ENCODE data around the gene HSPA12B. TPM values are rescaled to one million over a fixed set of nuclear protein-coding genes. Genes with fewer than 3 reads are reported as not detected.
A peak's percentile ranks its signal among the peaks of the same experiment; 100 is the strongest.

Gene HSPA12B
- total RNA-seq, 4 donors from 2014 or later, result 0.75 to 4.1 (median 2.7) TPM

DNA sequence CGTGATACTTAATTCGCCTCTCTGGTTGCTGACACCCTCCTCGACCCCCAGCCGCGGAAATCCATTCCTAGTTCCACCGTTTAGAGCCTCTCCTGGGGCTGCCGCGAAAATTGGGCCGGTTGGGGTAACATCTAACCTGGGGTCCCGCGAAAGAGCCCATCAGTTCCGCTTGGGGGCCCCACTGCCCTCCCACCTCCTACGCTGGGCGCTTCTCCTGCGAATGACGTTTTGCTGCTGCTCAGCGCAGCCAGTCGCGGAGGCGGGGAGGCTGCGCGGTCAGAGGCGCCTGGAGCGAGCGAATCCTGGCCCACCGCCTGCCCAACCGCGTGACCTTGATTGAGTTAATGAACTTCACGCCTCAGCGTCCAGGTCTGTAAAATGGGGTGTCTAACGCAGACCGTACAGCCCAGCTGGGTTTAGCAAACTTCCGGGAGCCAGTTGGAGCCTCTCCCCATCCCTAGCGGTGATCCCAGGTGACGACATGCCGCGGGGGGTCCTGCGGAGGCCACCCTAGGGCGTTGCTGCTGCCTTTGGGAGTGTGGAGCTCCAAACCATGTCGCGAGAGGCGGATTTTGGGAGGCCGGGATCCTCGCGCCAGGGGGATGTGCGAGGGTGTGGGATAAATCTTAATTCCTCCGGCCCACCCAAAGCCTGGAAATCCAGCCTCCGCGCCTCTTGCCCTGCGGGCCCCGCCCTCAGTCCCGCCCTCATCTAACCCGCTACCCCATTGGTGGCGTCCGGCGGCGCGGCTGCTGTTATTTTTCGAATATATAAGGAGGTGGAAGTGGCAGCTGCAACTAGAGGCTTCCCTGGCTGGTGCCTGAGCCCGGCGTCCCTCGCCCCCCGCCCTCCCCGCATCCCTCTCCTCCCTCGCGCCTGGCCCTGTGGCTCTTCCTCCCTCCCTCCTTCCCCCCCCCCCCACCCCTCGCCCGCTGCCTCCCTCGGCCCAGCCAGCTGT is 63.3 kb downstream of the HSPA12B start, which contains the start of gene CDC25B:
Gene CDC25B, plus strand, starts transcription at position 800 of the 958 bp plus-strand sequence. CDS start 222 bp downstream, outside the sequence.
- 1% methylated on average over 52 of the region's 69 CpGs; no CpG with 5 or more reads in 1 of the 2 donors for WGBS, 2 donors (ENCODE audit: low coverage in 1 of 2)
- H3K27me3 ChIP-seq, result no peaks in the 10 kb centered on the region
- peak; percentile 65 to 71 (median 67) for TF ChIP-seq POLR2AphosphoS5 (IDR thresholded peaks at IDR 0.05)
- TF ChIP-seq EP300 (IDR thresholded peaks at IDR 0.05; ENCODE audit: low read depth), result no peak
- TF ChIP-seq, protein P1, sequence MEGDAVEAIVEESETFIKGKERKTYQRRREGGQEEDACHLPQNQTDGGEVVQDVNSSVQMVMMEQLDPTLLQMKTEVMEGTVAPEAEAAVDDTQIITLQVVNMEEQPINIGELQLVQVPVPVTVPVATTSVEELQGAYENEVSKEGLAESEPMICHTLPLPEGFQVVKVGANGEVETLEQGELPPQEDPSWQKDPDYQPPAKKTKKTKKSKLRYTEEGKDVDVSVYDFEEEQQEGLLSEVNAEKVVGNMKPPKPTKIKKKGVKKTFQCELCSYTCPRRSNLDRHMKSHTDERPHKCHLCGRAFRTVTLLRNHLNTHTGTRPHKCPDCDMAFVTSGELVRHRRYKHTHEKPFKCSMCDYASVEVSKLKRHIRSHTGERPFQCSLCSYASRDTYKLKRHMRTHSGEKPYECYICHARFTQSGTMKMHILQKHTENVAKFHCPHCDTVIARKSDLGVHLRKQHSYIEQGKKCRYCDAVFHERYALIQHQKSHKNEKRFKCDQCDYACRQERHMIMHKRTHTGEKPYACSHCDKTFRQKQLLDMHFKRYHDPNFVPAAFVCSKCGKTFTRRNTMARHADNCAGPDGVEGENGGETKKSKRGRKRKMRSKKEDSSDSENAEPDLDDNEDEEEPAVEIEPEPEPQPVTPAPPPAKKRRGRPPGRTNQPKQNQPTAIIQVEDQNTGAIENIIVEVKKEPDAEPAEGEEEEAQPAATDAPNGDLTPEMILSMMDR (IDR thresholded peaks at IDR 0.05), result peak; percentile 49 to 95 (median 58)
- TF ChIP-seq POLR2A (IDR thresholded peaks at IDR 0.05), result peak; percentile 45
- peak within 1 kb of the TSS; percentile 89 to 97 (median 94) for H3K27ac ChIP-seq
- intact Hi-C loops (cut with DNase I; ENCODE audit: low total_unique reads) (no loop called here), in situ Hi-C loops (cut with MboI; ENCODE audit: low pct_ligation_motif_present in 1 of 4, low pct_unique_long_range_greater_than_20kb in 1 of 4, low sequenced_read_pairs in 3 of 4) (no loop called here)
- DNase-seq, result peak; percentile 96
- no peaks in the 10 kb centered on the region for H3K9me3 ChIP-seq
- H3K36me3 ChIP-seq, result no peaks in the 10 kb centered on the region
- peaks cover 18 to 46% (median 40%) of the 10 kb centered on the region in 4 donors for H3K4me1 ChIP-seq
- peak within 1 kb of the TSS; percentile 43 to 60 (median 54) for H3K4me3 ChIP-seq

GRCh38 chr20:3796477-3797225 is 64.2 kb downstream of the HSPA12B start:
- no peaks in the 10 kb centered on the region for H3K9me3 ChIP-seq
- in situ Hi-C loops (cut with MboI; ENCODE audit: low pct_ligation_motif_present in 1 of 4, low pct_unique_long_range_greater_than_20kb in 1 of 4, low sequenced_read_pairs in 3 of 4), result no loop called here
- peak overlapping the region; percentile 89 to 97 (median 94) for H3K27ac ChIP-seq
- 14 to 60% methylated on average over 4 to 23 of the region's 33 CpGs for WGBS, 2 donors (ENCODE audit: low coverage in 1 of 2)
- no peaks in the 10 kb centered on the region for H3K27me3 ChIP-seq
- H3K4me3 ChIP-seq, result peak overlapping the region; percentile 43 to 60 (median 54)
- H3K36me3 ChIP-seq, result no peaks in the 10 kb centered on the region
- intact Hi-C loops (cut with DNase I; ENCODE audit: low total_unique reads), result no loop called here
- no peak for DNase-seq
- H3K4me1 ChIP-seq, result peaks cover 18 to 46% (median 40%) of the 10 kb centered on the region in 4 donors
- TF ChIP-seq POLR2A (IDR thresholded peaks at IDR 0.05) (no peak), EP300 (IDR thresholded peaks at IDR 0.05; ENCODE audit: low read depth) (no peak)
- TF ChIP-seq, protein P1 (IDR thresholded peaks at IDR 0.05), result no peak

DNA sequence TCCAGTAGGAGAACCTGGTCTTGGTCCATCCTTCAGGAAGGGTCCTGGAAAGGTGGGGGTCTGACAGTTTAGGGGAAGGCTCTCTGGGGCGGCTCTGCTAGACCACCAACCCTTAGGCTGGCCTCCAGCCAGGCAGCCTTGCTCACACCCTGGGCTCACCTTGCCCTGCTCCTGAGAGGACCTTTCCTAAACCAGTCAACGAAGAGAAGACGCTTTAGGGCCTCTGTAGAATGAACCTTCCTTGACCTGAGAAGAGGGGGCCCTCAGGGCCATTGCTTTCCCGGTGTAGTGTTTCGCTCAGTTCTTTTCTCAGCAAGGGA is 64.7 kb downstream of the HSPA12B start:
- in situ Hi-C loops (cut with MboI; ENCODE audit: low pct_ligation_motif_present in 1 of 4, low pct_unique_long_range_greater_than_20kb in 1 of 4, low sequenced_read_pairs in 3 of 4), result no loop called here
- TF ChIP-seq POLR2AphosphoS5 (IDR thresholded peaks at IDR 0.05) (no peak), EP300 (IDR thresholded peaks at IDR 0.05; ENCODE audit: low read depth) (no peak), POLR2A (IDR thresholded peaks at IDR 0.05) (no peak)
- TF ChIP-seq, protein P1 (IDR thresholded peaks at IDR 0.05), result no peak
- Histone ChIP-seq H3K9me3 (no peaks in the 10 kb centered on the region), H3K36me3 (peaks cover 0 to 4% (median 0%) of the 10 kb centered on the region in 4 donors), H3K27me3 (no peaks in the 10 kb centered on the region), H3K4me3 (peak overlapping the region in 3 of 4 donors; percentile 43 to 56 (median 52)), H3K27ac (peak overlapping the region; percentile 89 to 97 (median 94)), H3K4me1 (peaks cover 18 to 46% (median 40%) of the 10 kb centered on the region in 4 donors)
- intact Hi-C loops (cut with DNase I; ENCODE audit: low total_unique reads), result no loop called here
- 70% methylated on average over 5 of the region's 5 CpGs; no CpG with 5 or more reads in 1 of the 2 donors for WGBS, 2 donors (ENCODE audit: low coverage in 1 of 2)
- DNase-seq, result no peak
